Aorta (tissue), 5 donors: Measurements from ENCODE around the gene PRKCE. TPM values are rescaled to one million over a fixed set of nuclear protein-coding genes. Genes with fewer than 3 reads are reported as not detected.

Experiments
- ATAC-seq: fragments of 200-7000 bp; cut with Tn5 transposase; one replicate; pipeline ENCODE4 v1.9.1; 2022; ENCODE audit warnings: moderate library complexity; ENCODE audit not compliant: low FRiP score
- DNase-seq, 2 donors: peaks; one replicate each; pipeline ENCODE4 v3.0.0-alpha.2; 2020
- H3K27ac ChIP-seq, 2 donors: one replicate each; pipeline ENCODE4 v1.5.1; 2013; ENCODE audit warnings: low read length in 2 of 2, mild to moderate bottlenecking in 2 of 2, moderate library complexity in 2 of 2, control low read depth in 1 of 2, inconsistent platforms in 1 of 2, low read depth in 1 of 2
- H3K27me3 ChIP-seq, 2 donors: one replicate each; pipeline ENCODE4 v1.6.1; 2013; ENCODE audit warnings: control low read depth in 1 of 2, low read length in 1 of 2, mild to moderate bottlenecking in 1 of 2, moderate library complexity in 1 of 2; ENCODE audit not compliant: insufficient read depth in 2 of 2, control insufficient read depth in 1 of 2
- H3K36me3 ChIP-seq, 2 donors: one replicate each; pipeline ENCODE4 v1.6.1; 2013; ENCODE audit warnings: control low read depth in 1 of 2, low read length in 1 of 2, mild to moderate bottlenecking in 1 of 2; ENCODE audit not compliant: insufficient read depth in 2 of 2, control insufficient read depth in 1 of 2
- H3K4me1 ChIP-seq, 2 donors: one replicate each; pipeline ENCODE4 v1.6.1; 2013; ENCODE audit warnings: low read length in 2 of 2, control low read depth in 1 of 2, mild to moderate bottlenecking in 1 of 2, moderate library complexity in 1 of 2; ENCODE audit not compliant: insufficient read depth in 2 of 2, control insufficient read depth in 1 of 2
- H3K4me3 ChIP-seq, 2 donors: one replicate each; pipeline ENCODE4 v1.5.1; 2013; ENCODE audit warnings: low read length in 2 of 2, control low read depth in 1 of 2, mild to moderate bottlenecking in 1 of 2
- H3K9me3 ChIP-seq: one replicate; pipeline ENCODE4 v1.6.1; 2013; ENCODE audit warnings: mild to moderate bottlenecking, low read length; ENCODE audit not compliant: control insufficient read depth
- WGBS, 2 donors: extraction: QIAGEN DNeasy Blood & Tissue Kit; methylation state at CpG; one replicate each; pipeline ENCODE4 v1.1.7; 2013; 5-methylcytosine and 5-hydroxymethylcytosine counted together
- intact Hi-C, 2 donors: fragments of 100-400 bp; cut with DNase I; formaldehyde crosslinking; loops; one replicate each; pipeline versions ENCODE4 v1.14.2 to v1.15.0; 2022
- polyA plus RNA-seq, 2 donors: library from polyadenylated mRNA; stranded (reverse); fragments of 200-250 nt; gene quantifications; one replicate each; pipeline ENCODE4 v1.2.3, GENCODE V29; 2013
- total RNA-seq, 2 donors: library from RNA; stranded (reverse); fragmentation: NEBNext Ultra II Directional; extraction: Animal tissue kit (Norgen Biotek cat#: 25700); gene quantifications; one replicate each; pipeline ENCODE4 v1.2.1, GENCODE V29; 2021
- donor health status: healthy with polysubstance abuse.
- donor health status: Bipolar disorder and iron deficiency.
- donor health status: DM: no; HTN: no; CAD: no.
- donor health status: DM: no; HTN: no; CAD: no.
- donor health status: DM: yes; HTN: yes; CAD: no.

Gene PRKCE
- total and polyA plus RNA-seq, 4 donors = 1.5 to 23.8 (median 11.2) TPM

DNA sequence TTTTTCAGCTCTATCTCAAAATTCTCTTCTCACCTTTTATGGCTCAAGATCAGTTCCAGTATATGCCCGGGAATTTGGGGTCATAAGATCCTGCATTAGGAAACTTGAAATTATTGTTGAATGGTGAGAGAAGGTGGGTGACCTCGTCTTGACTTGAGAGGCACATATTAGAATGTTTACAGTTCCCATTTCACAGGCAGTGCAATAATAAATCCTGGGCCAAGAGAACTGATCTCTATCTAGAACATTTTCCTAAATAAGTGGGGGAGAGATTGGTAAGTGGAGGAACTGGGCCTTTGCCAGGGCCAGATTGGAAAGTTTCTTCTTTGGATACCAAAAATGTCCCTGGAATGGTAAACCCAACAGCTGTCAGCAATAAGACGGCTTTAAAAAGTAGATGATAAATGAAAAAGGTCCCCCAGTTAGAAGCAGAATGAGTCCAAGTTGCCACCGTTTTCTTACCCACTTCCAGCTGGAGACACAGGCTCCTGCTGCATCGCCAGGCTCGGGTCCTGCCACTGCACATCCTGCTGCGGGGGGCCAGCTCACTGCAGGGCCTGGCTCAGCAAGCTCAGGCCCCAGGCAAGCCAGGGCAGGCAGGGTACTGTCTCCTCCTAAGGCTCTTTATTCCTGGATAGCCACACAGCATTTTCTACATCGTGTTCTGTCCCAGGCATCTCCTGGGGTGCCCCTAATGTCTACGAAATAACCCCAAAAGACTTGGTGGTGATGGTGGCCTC is 519.3 kb downstream of the PRKCE start:
- DNase-seq (peak in 1 of 2 donors; percentile 46), ATAC-seq (peak; percentile 24)
- no peak overlapping the region for H3K4me3 ChIP-seq
- peak overlapping the region in 1 of 2 donors; percentile 60 for H3K27ac ChIP-seq
- 16 to 20% methylated on average over 9 of the region's 9 CpGs for WGBS, 2 donors
- peaks cover 1 to 5% of the 10 kb centered on the region in 2 donors for H3K4me1 ChIP-seq
- H3K9me3 ChIP-seq = no peaks in the 10 kb centered on the region
- H3K27me3 ChIP-seq = no peaks in the 10 kb centered on the region
- intact Hi-C loops = no loop called here
- H3K36me3 ChIP-seq = no peaks in the 10 kb centered on the region

DNA sequence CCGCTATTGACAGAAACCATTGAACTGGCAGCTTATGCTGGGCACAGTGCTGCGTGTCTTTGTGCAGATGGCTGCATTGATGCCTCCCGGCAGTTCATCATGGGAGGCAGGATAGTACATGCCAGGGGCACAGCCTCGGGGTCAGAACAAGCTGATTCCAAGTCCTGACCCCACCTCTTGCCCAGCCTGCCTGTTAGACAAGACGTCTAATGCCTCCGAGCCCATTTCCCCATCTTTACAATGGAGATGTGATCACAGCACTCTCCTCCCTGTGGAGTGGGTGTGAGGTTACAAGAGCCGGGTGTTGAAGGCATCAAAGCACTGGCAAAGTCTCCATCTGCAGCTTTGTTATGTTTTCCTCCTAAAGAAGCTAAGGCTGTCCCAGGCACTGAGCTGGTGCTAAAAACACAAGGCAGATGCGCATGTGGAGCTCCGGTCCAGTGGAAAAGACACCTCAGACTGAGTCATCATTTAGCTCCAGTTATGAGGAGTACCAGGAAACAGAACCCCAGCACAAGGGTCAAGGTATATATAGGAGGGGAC is 520.0 kb downstream of the PRKCE start:
- Histone ChIP-seq H3K9me3 (no peaks in the 10 kb centered on the region), H3K27ac (peak overlapping the region in 1 of 2 donors; percentile 60), H3K4me1 (peaks cover 1 to 5% of the 10 kb centered on the region in 2 donors), H3K4me3 (no peak overlapping the region), H3K27me3 (no peaks in the 10 kb centered on the region), H3K36me3 (no peaks in the 10 kb centered on the region)
- peak in 1 of 2 donors; percentile 24 for DNase-seq
- peak; percentile 17 for ATAC-seq
- intact Hi-C loops = no loop called here
- 77 to 79% methylated on average over 9 of the region's 9 CpGs for WGBS, 2 donors

DNA sequence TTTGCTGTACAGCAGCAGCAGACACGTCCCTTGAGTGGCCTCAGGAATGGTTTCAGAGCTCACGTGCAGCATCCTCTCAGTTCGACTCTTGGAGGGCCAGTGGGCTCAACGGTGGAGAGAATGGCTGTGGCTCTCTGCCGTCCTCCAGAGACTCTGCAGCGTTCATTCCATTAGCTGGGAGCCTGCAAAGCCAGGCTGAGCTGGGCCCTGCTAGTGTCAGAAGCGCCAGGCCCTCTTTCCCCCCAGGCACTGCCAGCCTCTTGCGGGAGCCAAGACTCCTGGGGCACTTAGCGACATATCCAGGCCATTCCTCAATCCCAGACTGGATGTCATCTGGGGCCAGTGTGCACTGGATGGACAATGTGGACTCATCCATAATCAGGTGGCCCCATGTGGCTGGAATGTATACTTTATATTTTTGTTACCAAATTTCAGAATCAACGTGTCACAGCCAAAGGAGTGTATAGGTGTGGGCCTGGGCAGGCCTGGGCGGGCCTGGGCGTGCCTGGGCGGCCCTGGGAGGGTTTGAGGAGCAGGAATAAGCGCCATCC is 520.6 kb downstream of the PRKCE start:
- Histone ChIP-seq H3K27me3 (no peaks in the 10 kb centered on the region), H3K27ac (no peak overlapping the region), H3K4me1 (peaks cover 1 to 5% of the 10 kb centered on the region in 2 donors), H3K9me3 (no peaks in the 10 kb centered on the region), H3K4me3 (no peak overlapping the region), H3K36me3 (no peaks in the 10 kb centered on the region)
- ATAC-seq (no peak), DNase-seq (peak in 1 of 2 donors; percentile 14)
- intact Hi-C loops = no loop called here
- 91 to 92% methylated on average over 14 of the region's 14 CpGs for WGBS, 2 donors

DNA sequence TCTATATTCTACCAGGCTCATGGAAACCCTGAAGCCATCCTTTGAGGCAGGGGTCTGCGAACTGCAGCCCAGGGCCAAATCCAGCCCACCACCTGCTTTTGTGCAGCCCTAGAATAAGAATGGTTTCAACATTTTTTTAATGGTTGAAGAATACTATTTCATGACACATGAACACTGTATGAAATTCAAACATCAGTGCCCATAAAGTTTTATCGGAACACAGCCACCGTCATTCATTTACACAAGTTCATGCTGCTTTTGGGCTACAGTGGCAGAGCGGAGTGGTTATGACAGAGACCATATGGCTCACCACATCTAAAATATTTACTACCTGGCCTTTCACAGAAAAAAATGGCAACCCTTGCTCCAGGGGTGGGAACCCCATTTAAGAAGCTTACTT is 521.6 kb downstream of the PRKCE start:
- 97 to 98% methylated on average over 4 of the region's 4 CpGs for WGBS, 2 donors
- intact Hi-C loops = no loop called here
- DNase-seq (no peak), ATAC-seq (no peak)
- no peak overlapping the region for H3K4me3 ChIP-seq
- H3K27ac ChIP-seq = no peak overlapping the region
- H3K27me3 ChIP-seq = no peaks in the 10 kb centered on the region
- H3K4me1 ChIP-seq = peaks cover 0 to 5% of the 10 kb centered on the region in 2 donors
- no peaks in the 10 kb centered on the region for H3K36me3 ChIP-seq
- no peaks in the 10 kb centered on the region for H3K9me3 ChIP-seq

DNA sequence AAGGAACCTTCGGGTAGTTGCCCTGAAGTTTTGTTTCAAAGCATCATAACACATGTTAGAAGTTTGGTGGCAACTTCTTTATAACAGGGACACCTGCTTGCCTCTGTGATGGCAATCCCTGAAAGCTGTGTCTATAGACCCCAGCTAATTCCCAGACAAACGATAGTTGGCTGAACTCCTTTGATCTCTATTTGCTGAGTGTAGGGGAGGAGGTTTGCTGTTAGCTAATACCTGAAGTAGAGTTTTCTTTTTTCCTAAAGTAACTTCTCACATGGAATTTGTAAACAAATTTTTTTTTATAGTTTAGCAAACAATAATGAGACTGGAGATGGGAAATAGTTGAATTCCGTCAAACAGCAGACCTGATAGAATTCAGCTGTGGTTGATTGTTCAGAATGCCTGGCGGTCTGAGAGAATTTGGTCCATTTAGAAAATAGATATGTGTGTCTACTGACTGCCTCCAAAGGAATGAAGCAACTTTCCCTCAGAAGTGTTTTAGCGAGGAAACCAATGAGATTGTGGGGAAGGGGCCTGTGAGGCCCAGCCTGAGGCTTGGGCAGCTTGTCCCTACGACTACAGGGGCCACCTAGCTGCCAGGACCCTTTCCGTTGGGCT is 522.3 kb downstream of the PRKCE start:
- WGBS, 2 donors = 95 to 97% methylated on average over 7 of the region's 7 CpGs
- Histone ChIP-seq H3K4me1 (peaks cover 0 to 5% of the 10 kb centered on the region in 2 donors), H3K27ac (no peak overlapping the region), H3K36me3 (no peaks in the 10 kb centered on the region), H3K4me3 (no peak overlapping the region), H3K27me3 (no peaks in the 10 kb centered on the region), H3K9me3 (no peaks in the 10 kb centered on the region)
- DNase-seq (no peak), ATAC-seq (no peak)
- intact Hi-C loops = no loop called here

DNA sequence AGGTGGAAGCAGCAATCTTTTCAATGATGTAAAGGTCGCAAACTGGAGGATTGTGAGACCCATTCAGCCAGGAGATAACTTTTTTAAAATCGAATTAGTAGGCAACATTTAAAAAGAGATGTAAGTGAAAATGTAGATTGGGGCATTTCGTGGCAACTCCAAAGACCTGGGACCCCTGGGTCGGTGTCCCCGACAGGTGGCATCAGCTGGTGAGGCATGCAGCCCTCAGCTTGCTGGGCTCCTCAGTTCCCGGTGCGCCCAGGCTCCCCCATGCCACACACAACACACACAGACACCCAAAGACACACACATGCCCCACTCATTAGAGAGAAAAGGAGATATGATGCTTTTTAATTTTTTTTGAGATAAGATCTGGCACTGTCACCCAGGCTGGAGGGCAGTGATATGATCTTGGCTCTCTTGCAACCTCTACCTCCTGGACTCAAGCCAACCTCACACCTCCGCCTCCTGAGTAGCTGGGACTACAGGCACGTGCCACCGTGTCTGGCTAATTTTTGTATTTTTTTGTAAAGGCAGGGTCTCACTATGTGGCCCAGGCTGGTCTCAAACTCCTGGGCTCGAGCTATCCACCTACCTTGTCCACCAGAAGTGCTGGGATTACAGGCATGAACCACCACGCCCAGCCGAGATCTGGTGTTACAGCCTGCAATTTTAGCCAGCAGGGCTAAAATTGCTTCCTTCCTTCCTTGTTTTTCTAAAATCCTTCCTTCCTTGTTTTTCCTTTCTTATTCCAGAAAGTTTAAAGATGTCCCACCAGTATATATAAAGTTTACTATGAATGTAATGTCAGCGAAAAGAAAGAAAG is 523.1 kb downstream of the PRKCE start:
- Histone ChIP-seq H3K9me3 (no peaks in the 10 kb centered on the region), H3K27ac (no peak overlapping the region), H3K36me3 (no peaks in the 10 kb centered on the region), H3K27me3 (no peaks in the 10 kb centered on the region), H3K4me1 (peaks cover 0 to 5% of the 10 kb centered on the region in 2 donors), H3K4me3 (no peak overlapping the region)
- WGBS, 2 donors = 89 to 92% methylated on average over 14 of the region's 14 CpGs
- DNase-seq = no peak
- intact Hi-C loops = no loop called here
- ATAC-seq = no peak

DNA sequence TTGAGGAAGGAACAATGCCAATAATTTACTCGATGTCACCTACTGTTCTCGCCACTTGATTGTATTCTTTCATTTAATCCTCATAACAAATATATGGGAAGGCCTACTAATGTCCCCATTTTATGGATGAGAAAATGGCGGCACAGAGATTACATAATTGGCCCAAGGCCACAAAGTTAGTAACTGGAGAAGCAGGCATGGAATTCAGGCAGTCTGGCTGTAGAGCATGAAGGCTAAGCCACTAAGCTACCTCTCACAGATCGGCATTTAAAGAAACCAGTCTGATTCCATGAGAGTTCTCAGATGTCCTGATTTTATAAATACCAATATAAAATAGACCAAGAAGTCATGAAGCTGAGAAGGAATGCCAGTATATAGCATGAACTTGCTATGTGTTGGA is 523.9 kb downstream of the PRKCE start:
- H3K9me3 ChIP-seq = no peaks in the 10 kb centered on the region
- no peaks in the 10 kb centered on the region for H3K36me3 ChIP-seq
- WGBS, 2 donors = 59 to 64% methylated on average over 4 of the region's 4 CpGs
- intact Hi-C loops = no loop called here
- H3K27me3 ChIP-seq = no peaks in the 10 kb centered on the region
- H3K4me3 ChIP-seq = no peak overlapping the region
- DNase-seq = no peak
- ATAC-seq = no peak
- H3K27ac ChIP-seq = no peak overlapping the region
- peaks cover 0 to 4% of the 10 kb centered on the region in 2 donors for H3K4me1 ChIP-seq

DNA sequence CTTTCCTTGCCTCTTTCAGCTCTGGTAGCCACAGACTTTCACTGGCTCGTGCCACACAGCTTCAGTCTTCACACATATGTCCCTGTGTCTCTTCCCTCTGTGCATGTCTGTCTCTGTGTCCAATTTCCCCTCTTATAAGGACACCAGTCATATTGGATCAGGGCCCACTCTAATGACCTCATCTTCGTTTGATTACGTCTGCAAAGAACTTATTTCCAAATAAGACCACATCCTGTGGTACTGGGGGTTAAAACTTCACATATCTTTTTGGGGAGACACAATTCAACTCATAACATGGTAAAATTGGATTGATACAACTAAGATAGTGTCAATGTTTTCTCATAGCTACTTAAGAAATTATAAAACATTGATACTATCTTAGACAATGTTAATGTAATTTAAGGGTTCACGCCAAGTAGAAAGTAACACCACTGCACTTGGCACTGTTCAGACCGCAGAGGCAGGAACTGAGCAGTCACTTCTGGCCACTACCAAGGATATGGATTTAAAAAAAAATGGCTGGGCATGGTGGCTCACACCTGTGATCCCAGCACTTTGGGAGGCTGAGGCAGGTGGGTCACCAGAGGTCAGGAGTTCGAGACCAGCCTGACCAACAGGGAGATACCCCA is 526.1 kb downstream of the PRKCE start:
- 80 to 82% methylated on average over 6 of the region's 6 CpGs for WGBS, 2 donors

More for the DNA sequence above, 526.1 kb downstream of the PRKCE start:
- peak in 1 of 2 donors; percentile 24 for DNase-seq
- H3K4me1 ChIP-seq = no peaks in the 10 kb centered on the region
- no peaks in the 10 kb centered on the region for H3K27me3 ChIP-seq
- no peaks in the 10 kb centered on the region for H3K36me3 ChIP-seq
- no peak overlapping the region for H3K27ac ChIP-seq
- H3K4me3 ChIP-seq = no peak overlapping the region
- intact Hi-C loops = no loop called here
- no peak for ATAC-seq
- no peaks in the 10 kb centered on the region for H3K9me3 ChIP-seq
